ENCODE results near the gene USP9X. TPM values are rescaled to one million over a fixed set of nuclear protein-coding genes. Genes with fewer than 3 reads are reported as not detected.
"Not testable (repeated sequence)": the region's sequence is repeated elsewhere in the genome, so short reads cannot be mapped to it uniquely, and the experiment has no call there.

Gene USP9X
- total RNA-seq, 1 donor from 2014 or later, result 68.3 TPM

DNA sequence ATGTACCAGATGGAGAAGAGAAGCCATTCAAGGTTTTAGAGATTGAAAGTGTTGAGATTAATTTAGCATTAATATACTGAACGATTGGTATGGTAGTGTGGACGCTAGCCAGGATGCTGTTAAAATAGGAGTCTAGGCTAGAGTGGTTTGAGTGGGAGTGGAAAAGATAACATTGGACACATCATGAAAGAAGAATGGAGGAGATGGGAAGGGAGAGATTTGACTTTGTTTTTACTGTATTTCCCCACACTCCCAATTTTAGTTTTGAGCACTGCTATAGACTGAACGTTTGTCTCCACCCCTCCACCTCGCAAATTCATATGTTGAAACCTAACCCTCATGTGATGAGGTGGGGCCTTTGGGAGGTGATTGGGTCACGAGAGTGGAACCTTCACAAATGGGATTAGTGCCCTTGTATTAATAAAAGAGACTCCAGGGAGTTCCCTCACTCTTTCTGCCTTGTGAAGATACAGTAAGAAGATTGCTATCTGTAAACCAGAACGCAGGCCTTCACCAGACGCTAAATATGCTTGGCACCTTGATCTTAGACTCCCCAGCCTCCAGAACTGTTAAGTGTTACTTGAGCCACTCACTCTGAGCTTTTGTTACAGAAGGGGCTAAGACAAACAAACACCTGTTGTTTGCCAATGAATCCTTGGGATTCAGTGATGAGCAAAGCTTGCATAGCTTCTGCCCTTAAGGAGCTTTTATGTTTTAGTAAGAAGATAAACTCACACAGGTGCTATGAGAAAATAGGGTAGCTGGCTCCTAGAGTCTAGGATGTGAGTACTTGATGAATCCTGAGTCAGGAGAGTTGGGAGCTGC, 25.8 kb downstream of the USP9X start:
- CTCF ChIA-PET, result interaction anchor here (0.8 to 1.2 kb wide), 2 partner anchors 313 to 317 kb away, joined by 3 to 6 read pairs; no protein-coding TSS in a partner anchor
- Mint-ChIP-seq H3K27ac (peak overlapping the region; percentile 74), H3K36me3 (ENCODE audit: low read depth) (peaks cover 5% of the 10 kb centered on the region), H3K27me3 (no peaks in the 10 kb centered on the region), H3K4me1 (peaks cover 63% of the 10 kb centered on the region), H3K4me3 (no peak overlapping the region), H3K9me3 (peaks cover 4% of the 10 kb centered on the region)
- DNase-seq, result no peak
- TF ChIP-seq, protein P1, sequence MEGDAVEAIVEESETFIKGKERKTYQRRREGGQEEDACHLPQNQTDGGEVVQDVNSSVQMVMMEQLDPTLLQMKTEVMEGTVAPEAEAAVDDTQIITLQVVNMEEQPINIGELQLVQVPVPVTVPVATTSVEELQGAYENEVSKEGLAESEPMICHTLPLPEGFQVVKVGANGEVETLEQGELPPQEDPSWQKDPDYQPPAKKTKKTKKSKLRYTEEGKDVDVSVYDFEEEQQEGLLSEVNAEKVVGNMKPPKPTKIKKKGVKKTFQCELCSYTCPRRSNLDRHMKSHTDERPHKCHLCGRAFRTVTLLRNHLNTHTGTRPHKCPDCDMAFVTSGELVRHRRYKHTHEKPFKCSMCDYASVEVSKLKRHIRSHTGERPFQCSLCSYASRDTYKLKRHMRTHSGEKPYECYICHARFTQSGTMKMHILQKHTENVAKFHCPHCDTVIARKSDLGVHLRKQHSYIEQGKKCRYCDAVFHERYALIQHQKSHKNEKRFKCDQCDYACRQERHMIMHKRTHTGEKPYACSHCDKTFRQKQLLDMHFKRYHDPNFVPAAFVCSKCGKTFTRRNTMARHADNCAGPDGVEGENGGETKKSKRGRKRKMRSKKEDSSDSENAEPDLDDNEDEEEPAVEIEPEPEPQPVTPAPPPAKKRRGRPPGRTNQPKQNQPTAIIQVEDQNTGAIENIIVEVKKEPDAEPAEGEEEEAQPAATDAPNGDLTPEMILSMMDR (IDR thresholded peaks at IDR 0.05), result no peak
- POLR2A ChIA-PET, result interaction anchor here (1.4 to 1.9 kb wide), 2 partner anchors 21 to 26 kb away, joined by 9 to 10 read pairs; partner anchors contain the start of gene USP9X
- intact Hi-C loops (cut with micrococcal nuclease), result loop anchor here (10.0 kb wide), 1 partner anchor 566 kb away; no protein-coding TSS in a partner anchor
- no peak for ATAC-seq (ENCODE audit: low read depth)

GRCh38 chrX:41115104-41115425, 29.8 kb downstream of the USP9X start:
- DNase-seq; H3K4me3 Mint-ChIP-seq; H3K9me3 Mint-ChIP-seq; H3K36me3 Mint-ChIP-seq (ENCODE audit: low read depth); H3K27me3 Mint-ChIP-seq: not testable (repeated sequence)
- CTCF ChIA-PET, result interaction anchor here (0.7 to 6.2 kb wide), 12 partner anchors 10 to 468 kb away, joined by 3 to 64 read pairs (median 4); partner anchors contain the start of gene USP9X
- Mint-ChIP-seq H3K4me1 (peaks cover 70% of the 10 kb centered on the region), H3K27ac (peak overlapping the region; percentile 35)
- intact Hi-C loops (cut with micrococcal nuclease), result loop anchor here (1.0 to 10.0 kb wide), 7 partner anchors 29 to 570 kb away; partner anchors contain the start of gene MED14
- ATAC-seq (ENCODE audit: low read depth), result peak; percentile 71
- POLR2A ChIA-PET, result interaction anchor here (0.6 to 4.9 kb wide), 7 partner anchors 26 to 245 kb away, joined by 3 to 47 read pairs (median 6); partner anchors contain the start of gene USP9X

DNA sequence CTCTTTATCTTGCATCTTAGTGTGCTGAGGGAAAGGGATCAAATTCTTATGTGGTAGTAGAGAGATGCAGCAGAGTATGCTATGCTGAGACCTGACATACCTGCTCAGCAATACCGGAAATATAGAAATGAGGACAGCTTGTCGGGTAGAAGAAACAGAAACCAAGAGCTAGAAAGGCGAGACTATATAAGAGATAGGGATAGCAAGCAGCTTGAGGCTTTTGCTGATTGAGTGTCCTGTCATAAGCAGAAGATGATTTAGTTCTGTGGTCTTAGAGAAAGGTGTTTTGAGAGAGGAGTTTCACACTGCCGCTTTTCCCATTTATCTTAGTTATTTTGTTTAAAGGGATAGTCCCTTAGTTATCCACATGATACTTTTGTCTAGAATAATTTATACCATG, 31.7 kb downstream of the USP9X start:
- ChIA-PET CTCF (interaction anchor here (1.3 to 6.2 kb wide), 4 partner anchors 32 to 573 kb away, joined by 4 to 64 read pairs (median 10); partner anchors contain the start of gene USP9X), POLR2A (interaction anchor here (1.0 to 4.9 kb wide), 3 partner anchors 21 to 217 kb away, joined by 3 to 47 read pairs (median 3); partner anchors contain the start of genes DDX3X and USP9X)
- no peaks in the 10 kb centered on the region for H3K9me3 Mint-ChIP-seq
- H3K4me3 Mint-ChIP-seq, result peak overlapping the region; percentile 40
- DNase-seq (no peak), ATAC-seq (ENCODE audit: low read depth) (peak; percentile 58)
- TF ChIP-seq, protein P1 (IDR thresholded peaks at IDR 0.05), result no peak
- H3K27me3 Mint-ChIP-seq, result no peaks in the 10 kb centered on the region
- H3K4me1 Mint-ChIP-seq, result peaks cover 71% of the 10 kb centered on the region
- peak overlapping the region; percentile 79 for H3K27ac Mint-ChIP-seq
- no peaks in the 10 kb centered on the region for H3K36me3 Mint-ChIP-seq (ENCODE audit: low read depth)
- intact Hi-C loops (cut with micrococcal nuclease), result loop anchor here (5.0 to 10.0 kb wide), 2 partner anchors 380 to 572 kb away; partner anchors contain the start of gene MED14

DNA sequence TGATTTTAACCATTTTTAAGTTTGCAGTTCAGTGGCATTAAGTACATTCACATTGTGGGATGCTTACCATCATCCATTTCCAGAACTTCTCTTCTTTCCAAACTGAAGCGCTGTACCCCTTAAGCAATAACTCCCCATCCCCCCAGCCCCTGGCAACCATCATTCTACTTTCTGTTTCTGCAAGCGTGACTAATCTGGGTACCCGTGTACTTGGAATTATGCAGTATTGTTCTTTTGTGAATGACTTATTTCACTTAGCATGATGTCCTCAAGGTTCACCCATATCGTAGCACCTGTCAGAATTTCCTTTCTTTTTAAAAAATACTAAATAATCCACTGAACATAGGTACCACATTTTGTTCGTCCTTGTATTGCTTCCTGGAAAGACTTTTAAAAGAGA, 32.9 kb downstream of the USP9X start:
- ChIA-PET POLR2A (no interaction called here), CTCF (interaction anchor here (1.2 to 1.3 kb wide), 2 partner anchors 241 to 574 kb away, joined by 3 to 4 read pairs; no protein-coding TSS in a partner anchor)
- peak overlapping the region; percentile 79 for H3K27ac Mint-ChIP-seq
- TF ChIP-seq, protein P1 (IDR thresholded peaks at IDR 0.05), result no peak
- DNase-seq (no peak), ATAC-seq (ENCODE audit: low read depth) (no peak)
- H3K36me3 Mint-ChIP-seq (ENCODE audit: low read depth), result no peaks in the 10 kb centered on the region
- H3K4me1 Mint-ChIP-seq, result peaks cover 74% of the 10 kb centered on the region
- H3K27me3 Mint-ChIP-seq, result no peaks in the 10 kb centered on the region
- no peaks in the 10 kb centered on the region for H3K9me3 Mint-ChIP-seq
- intact Hi-C loops (cut with micrococcal nuclease), result loop anchor here (5.0 to 10.0 kb wide), 2 partner anchors 381 to 573 kb away; partner anchors contain the start of gene MED14
- peak overlapping the region; percentile 28 for H3K4me3 Mint-ChIP-seq

GRCh38 chrX:41119803-41120202, 34.6 kb downstream of the USP9X start:
- no peaks in the 10 kb centered on the region for H3K27me3 Mint-ChIP-seq
- H3K27ac Mint-ChIP-seq, result peak overlapping the region; percentile 39
- ATAC-seq (ENCODE audit: low read depth) (peak; percentile 45), DNase-seq (no peak)
- H3K4me3 Mint-ChIP-seq, result peak overlapping the region; percentile 46
- peaks cover 7% of the 10 kb centered on the region for H3K36me3 Mint-ChIP-seq (ENCODE audit: low read depth)
- peaks cover 71% of the 10 kb centered on the region for H3K4me1 Mint-ChIP-seq
- CTCF ChIA-PET, result interaction anchor here (0.9 to 1.3 kb wide), 2 partner anchors 242 to 468 kb away, joined by 3 read pairs; no protein-coding TSS in a partner anchor
- POLR2A ChIA-PET, result interaction anchor here (0.7 to 1.3 kb wide), 3 partner anchors 33 to 227 kb away, joined by 3 to 13 read pairs (median 3); partner anchors contain the start of gene USP9X
- H3K9me3 Mint-ChIP-seq, result no peaks in the 10 kb centered on the region
- TF ChIP-seq, protein P1 (IDR thresholded peaks at IDR 0.05), result no peak
- intact Hi-C loops (cut with micrococcal nuclease), result loop anchor here (5.0 to 10.0 kb wide), 2 partner anchors 383 to 575 kb away; partner anchors contain the start of gene MED14

Measured in activated B cell treated with CpG ODN at 0.5 μM for 24 hours (primary cell).